Neural progenitor cell (in vitro differentiated cells): ENCODE data around the gene CLCN6.

ENCODE experiments used
- CTCF ChIP-seq: fragments of 200-600 bp; sonication (generic); IDR thresholded peaks from 2 replicates; pipeline ENCODE4 v1.5.1; 2017; ENCODE audit warnings: antibody characterized with exemption, mild to moderate bottlenecking
- EZH2phosphoT487 ChIP-seq: fragments of 200-600 bp; sonication (generic); IDR thresholded peaks from 2 replicates; pipeline ENCODE4 v1.6.1; 2017; ENCODE audit warnings: antibody characterized with exemption

- TF ChIP-seq CTCF (no peak), EZH2phosphoT487 (no peak)
Observed at GRCh38 chr1:11783556-11783955, 22.4 kb upstream of the CLCN6 start.
